Measurements from ENCODE around the gene ZFPM1.

The ZFPM1 gene

GRCh38 chr16:88487920-88488851, 35.1 kb downstream of the ZFPM1 start:
- no peak for TF ChIP-seq CTCF (IDR thresholded peaks at IDR 0.05; ENCODE audit: control insufficient read depth, extremely low read depth, insufficient read depth)
- DNase-seq (ENCODE audit: low read depth), result no peak
- H3K4me3 ChIP-seq (ENCODE audit: low read depth, low read length), result no peak overlapping the region

- no peak for DNase-seq (ENCODE audit: low read depth)
- no peak overlapping the region for H3K4me3 ChIP-seq (ENCODE audit: low read depth, low read length)
- TF ChIP-seq CTCF (IDR thresholded peaks at IDR 0.05; ENCODE audit: control insufficient read depth, extremely low read depth, insufficient read depth), result no peak
Observed at GRCh38 chr16:88489163-88489741, 36.2 kb downstream of the ZFPM1 start.

GRCh38 chr16:88491001-88491559, 38.0 kb downstream of the ZFPM1 start:
- no peak for DNase-seq (ENCODE audit: low read depth)
- no peak overlapping the region for H3K4me3 ChIP-seq (ENCODE audit: low read depth, low read length)
- TF ChIP-seq CTCF (IDR thresholded peaks at IDR 0.05; ENCODE audit: control insufficient read depth, extremely low read depth, insufficient read depth), result no peak

- no peak for DNase-seq (ENCODE audit: low read depth)
- H3K4me3 ChIP-seq (ENCODE audit: low read depth, low read length), result no peak overlapping the region
- TF ChIP-seq CTCF (IDR thresholded peaks at IDR 0.05; ENCODE audit: control insufficient read depth, extremely low read depth, insufficient read depth), result no peak
Observed at GRCh38 chr16:88491560-88492310, 38.7 kb downstream of the ZFPM1 start.

- H3K4me3 ChIP-seq (ENCODE audit: low read depth, low read length), result no peak overlapping the region
- no peak for DNase-seq (ENCODE audit: low read depth)
- TF ChIP-seq CTCF (IDR thresholded peaks at IDR 0.05; ENCODE audit: control insufficient read depth, extremely low read depth, insufficient read depth), result no peak
Observed at GRCh38 chr16:88493879-88494278, 40.8 kb downstream of the ZFPM1 start.

GRCh38 chr16:88494335-88495154, 41.5 kb downstream of the ZFPM1 start:
- no peak for DNase-seq (ENCODE audit: low read depth)
- no peak overlapping the region for H3K4me3 ChIP-seq (ENCODE audit: low read depth, low read length)
- TF ChIP-seq CTCF (IDR thresholded peaks at IDR 0.05; ENCODE audit: control insufficient read depth, extremely low read depth, insufficient read depth), result no peak

Measured in LNCaP clone FGC (cell line).